ES-I3 (cell line): ENCODE results near the gene PVALB.

Source experiments
- H3K36me3 ChIP-seq: 2 replicates; pipeline ENCODE4 v1.6.1; 2013; ENCODE audit warnings: mild to moderate bottlenecking, low read length, control low read depth, moderate library complexity; ENCODE audit not compliant: insufficient read depth
- H3K4me1 ChIP-seq: 2 replicates; pipeline ENCODE4 v1.6.1; 2013; ENCODE audit warnings: mild to moderate bottlenecking, control low read depth, low read length; ENCODE audit not compliant: insufficient read depth
- H3K9ac ChIP-seq: 2 replicates; pipeline ENCODE4 v1.6.1; 2013; ENCODE audit warnings: low read depth, mild to moderate bottlenecking, low read length, moderate library complexity
- H3K9me3 ChIP-seq: 2 replicates; pipeline ENCODE4 v1.6.1; 2013; ENCODE audit warnings: mild to moderate bottlenecking, low read length, moderate library complexity; ENCODE audit not compliant: control insufficient read depth, insufficient read depth

Gene PVALB

DNA sequence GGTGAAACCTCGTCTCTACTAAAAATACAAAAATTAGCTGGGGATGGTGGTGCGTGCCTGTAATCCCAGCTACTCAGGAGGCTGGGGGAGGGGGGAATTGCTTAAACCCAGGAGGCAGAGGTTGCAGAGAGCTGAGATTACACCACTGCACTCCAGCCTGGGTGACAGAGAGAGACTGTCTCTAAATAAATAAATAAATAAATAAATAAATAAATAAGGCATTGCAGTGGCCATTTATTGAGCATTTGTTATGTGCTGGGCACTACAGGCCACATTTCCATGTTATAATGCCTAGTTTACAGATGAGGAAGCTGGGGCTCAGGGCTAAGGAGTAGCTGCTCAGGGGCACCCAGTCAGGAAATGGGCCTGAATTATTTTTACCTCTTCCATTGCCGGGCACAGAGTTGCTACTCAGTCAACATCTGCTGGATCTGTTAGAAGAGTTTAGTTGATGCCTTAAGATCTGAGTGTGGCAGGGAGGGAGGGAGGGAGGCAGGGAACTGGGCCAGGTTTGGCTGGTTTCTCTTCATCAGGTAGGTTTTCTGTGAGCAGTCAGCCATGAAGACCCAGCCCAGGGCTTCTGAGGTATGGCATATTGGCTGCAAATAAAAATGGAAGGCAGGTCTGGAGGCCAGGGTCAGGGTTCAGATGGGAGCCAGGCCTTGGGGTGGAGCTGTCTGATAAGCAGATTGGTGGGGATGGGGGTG lies 5.6 kb downstream of the PVALB start:
- no peaks in the 10 kb centered on the region for H3K9me3 ChIP-seq
- H3K9ac ChIP-seq = no peak overlapping the region
- H3K4me1 ChIP-seq = peaks cover 26% of the 10 kb centered on the region
- no peaks in the 10 kb centered on the region for H3K36me3 ChIP-seq

DNA sequence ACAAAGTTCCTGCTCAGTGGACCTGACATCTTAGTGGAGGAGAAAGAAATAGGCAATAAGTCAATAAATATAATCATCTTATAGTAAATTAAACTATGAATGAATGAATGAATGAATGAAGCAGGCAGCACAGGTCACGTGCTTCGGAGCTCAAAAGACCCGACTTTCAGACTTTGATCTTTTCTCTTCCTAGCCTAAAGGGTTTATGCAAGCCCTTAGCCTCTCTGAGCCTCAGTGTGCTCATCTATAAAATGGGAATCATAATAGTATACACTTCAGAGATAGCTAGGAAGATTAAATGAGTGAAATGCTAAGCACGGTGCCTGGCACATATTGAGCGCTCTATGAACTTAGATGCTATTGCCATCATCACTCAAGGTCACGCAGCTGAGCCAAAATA lies 7.5 kb downstream of the PVALB start:
- H3K36me3 ChIP-seq = no peaks in the 10 kb centered on the region
- no peaks in the 10 kb centered on the region for H3K9me3 ChIP-seq
- no peak overlapping the region for H3K9ac ChIP-seq
- peaks cover 15% of the 10 kb centered on the region for H3K4me1 ChIP-seq

DNA sequence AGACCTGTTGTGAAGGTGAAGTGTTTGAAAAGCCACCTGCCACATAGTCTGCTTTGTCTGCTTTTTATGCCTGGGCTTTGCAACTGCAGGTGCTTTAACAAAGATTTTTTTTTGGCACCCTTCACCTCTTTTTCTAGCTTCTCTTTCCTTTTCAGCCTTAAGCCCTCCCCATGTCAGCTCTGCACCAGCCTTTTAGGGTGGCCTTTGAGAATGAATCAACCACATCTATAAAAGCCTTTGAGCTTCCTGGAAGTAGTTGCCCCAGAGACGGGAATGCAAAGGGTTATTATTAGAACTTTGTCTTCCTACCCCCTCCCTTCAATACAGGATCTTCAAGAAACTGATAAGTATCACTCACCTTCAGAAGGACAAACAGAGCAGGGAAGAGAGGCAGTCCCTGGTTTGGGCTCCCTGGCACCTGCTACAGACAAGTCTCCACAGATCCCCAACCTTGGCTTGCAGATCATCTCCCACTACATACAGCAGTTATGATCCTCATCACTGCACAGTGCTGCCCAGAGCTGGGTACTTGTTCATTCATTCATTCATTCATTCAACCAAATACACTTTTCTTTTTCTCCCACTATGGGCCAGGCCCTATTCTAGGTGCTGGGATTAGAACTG lies 8.0 kb downstream of the PVALB start:
- Histone ChIP-seq H3K9ac (no peak overlapping the region), H3K9me3 (no peaks in the 10 kb centered on the region), H3K4me1 (peaks cover 15% of the 10 kb centered on the region), H3K36me3 (no peaks in the 10 kb centered on the region)

DNA sequence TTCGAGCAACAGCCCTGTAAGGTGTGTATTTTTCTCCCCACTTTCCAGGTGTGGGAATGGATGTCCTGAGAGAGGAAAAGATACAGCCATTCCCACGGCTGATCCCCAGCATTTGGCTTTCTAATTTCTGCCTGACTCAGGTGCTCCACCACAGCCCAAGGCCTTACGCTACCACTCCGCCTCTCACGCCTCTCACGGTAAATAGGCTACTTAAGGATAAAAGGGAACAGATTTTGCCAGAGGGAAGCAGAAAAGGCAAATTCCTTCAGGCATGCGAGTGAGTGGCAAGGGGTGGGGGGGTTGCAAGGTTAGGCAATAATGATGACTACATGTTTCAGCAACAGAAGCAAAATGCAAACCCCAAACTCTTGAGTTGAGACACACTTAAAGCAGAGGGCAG lies 9.2 kb downstream of the PVALB start:
- H3K9ac ChIP-seq = no peak overlapping the region
- no peaks in the 10 kb centered on the region for H3K9me3 ChIP-seq
- H3K4me1 ChIP-seq = peaks cover 15% of the 10 kb centered on the region
- H3K36me3 ChIP-seq = no peaks in the 10 kb centered on the region

DNA sequence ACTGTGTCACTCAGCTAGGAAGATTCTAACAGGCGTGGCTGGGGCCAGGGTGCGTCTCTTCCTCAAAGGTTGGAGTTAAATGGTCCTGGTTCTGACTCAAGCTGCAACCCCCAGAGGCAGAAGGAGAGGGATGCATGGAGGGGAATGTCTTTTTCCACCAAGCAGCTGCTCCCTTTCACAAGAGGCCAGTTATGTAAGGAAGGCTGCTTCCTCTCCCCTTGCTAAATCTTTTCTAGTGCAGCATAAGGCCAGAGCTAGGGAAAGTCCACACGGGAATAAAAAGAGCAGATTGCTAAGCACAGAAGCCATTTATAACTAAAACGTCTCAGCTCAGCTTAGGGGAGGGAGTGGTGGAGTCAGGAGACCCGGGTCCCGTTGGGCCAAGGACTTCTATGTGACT lies 10.0 kb downstream of the PVALB start:
- H3K9ac ChIP-seq = no peak overlapping the region
- no peaks in the 10 kb centered on the region for H3K36me3 ChIP-seq
- H3K4me1 ChIP-seq = peaks cover 15% of the 10 kb centered on the region
- H3K9me3 ChIP-seq = no peaks in the 10 kb centered on the region

DNA sequence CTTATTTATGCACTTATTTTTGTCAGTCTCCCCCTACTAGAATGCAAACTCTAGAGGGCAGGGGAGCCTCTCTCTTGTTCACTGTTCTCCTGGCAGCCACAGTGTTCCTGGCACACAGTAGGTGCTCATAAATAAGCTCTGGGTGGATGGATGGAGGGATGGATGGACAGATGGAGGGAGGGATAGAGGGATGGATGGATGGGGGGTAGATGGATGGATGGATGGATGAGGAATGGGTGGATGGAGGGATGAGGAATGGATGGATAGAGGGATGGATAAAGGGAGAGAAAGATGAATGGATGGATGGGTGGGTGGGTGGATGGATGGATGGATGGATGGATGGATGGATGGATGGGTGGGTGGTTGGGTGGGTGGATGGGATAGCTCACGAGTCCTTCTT lies 13.5 kb downstream of the PVALB start:
- Histone ChIP-seq H3K4me1 (peaks cover 19% of the 10 kb centered on the region), H3K9me3 (no peaks in the 10 kb centered on the region), H3K36me3 (no peaks in the 10 kb centered on the region), H3K9ac (no peak overlapping the region)

DNA sequence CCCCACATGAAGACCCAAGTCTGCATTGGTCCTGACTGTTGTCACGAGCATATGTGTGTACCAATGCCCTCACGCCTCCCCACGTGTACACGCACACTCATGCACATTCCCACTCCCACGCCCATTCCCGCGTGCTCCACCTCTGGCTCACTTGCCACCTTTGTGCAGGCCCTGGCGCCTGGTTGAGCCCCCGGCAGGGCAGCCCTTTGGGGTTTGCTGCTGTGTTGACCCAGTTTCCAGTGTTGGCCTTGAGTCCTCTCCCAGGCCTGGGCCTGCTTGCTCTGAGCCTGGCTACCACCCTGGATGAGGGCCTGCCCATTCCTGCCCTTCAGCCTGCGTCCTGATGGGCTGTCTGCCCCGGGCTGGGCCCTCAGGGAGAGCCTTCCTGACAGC lies 18.2 kb downstream of the PVALB start:
- H3K9ac ChIP-seq = no peak overlapping the region
- peaks cover 24% of the 10 kb centered on the region for H3K4me1 ChIP-seq
- no peaks in the 10 kb centered on the region for H3K9me3 ChIP-seq
- H3K36me3 ChIP-seq = no peaks in the 10 kb centered on the region

DNA sequence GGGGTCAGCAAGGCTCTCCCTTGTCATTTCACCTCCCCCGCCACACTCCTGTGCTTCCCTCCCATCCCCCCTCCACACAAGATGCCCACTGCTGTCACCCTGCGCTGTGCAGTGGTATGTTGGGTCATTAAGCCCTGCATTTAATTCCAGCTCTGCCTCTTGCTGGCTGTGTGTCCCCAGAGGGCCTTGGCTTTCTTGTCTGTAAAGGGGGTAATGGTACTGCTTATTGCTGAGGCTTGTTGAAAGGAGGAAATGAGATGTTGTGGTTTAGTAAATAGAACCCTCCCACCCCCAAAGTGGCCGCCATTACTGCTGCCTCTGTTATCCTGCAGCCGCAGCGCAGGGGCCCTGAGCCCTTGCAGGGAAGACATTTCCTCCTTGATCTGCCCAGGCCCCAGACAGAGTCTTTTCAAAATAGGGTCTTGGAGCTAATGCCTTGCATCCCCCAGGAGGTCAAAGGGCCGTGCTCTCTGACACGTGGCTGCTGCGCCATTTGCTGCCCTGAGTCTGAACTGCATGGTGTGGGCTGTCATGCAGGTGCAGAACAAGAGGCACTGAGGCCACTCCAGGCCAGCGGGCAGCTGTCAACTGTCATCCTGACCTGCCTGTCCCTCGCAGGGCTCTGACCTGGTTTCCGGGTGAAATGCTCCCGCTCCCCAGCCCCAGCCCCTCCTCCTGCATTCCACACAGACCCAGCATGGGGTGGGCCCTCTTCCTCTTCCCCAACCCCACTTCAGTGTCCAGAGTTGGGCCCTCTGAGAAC lies 18.7 kb downstream of the PVALB start:
- H3K9ac ChIP-seq = no peak overlapping the region
- no peaks in the 10 kb centered on the region for H3K9me3 ChIP-seq
- no peaks in the 10 kb centered on the region for H3K36me3 ChIP-seq
- H3K4me1 ChIP-seq = peaks cover 24% of the 10 kb centered on the region

DNA sequence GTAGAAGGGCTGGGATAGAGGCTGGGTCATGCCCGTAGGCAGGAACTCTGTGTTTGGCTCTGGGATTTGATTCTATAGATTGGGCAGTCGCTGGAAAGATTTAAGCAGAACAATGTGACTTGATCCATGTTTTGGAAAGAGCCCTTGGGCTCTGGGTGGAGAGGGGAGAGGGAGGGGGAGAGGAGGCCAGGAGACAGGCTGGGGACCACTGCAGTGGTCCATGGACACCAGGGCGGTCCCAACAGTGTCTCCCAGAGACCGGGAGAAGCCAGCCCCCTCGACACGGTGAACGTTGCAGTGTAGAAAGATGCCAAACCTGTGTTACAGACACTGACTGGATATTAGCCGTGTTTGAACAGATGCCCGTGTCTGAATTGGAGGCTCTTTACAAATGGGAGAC lies 19.5 kb downstream of the PVALB start:
- H3K9ac ChIP-seq = no peak overlapping the region
- H3K4me1 ChIP-seq = peaks cover 24% of the 10 kb centered on the region
- no peaks in the 10 kb centered on the region for H3K36me3 ChIP-seq
- H3K9me3 ChIP-seq = no peaks in the 10 kb centered on the region

DNA sequence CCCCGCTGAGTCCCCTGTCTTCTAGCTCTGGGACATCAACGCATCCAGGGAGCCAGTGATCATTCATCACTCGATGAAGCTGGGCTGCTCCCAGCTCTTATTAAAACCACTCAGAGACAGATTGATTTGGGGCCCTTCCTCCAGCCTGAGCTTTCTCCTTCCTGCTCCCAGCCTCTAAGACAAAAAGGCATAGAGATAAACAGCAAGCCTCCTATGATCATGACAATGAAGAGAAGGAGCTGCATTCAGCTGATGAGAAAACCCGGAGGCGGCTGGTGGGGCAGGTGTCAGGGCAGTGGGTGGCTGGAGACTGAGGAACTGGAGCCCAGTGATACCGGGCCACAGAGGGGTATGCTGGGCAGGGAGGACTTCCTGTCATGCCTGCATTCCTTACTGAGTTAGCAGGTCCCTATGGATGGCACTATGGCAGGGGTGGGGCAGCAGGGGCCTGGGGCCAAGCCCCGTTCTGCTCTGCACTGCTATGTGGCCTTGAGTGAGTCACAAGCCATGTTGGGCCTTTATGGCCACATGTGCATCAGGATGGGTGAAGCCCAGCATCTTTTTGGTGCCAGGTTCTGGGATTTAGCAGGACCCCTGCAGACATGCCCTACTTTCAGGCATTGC lies 20.2 kb downstream of the PVALB start:
- H3K9me3 ChIP-seq = no peaks in the 10 kb centered on the region
- no peak overlapping the region for H3K9ac ChIP-seq
- H3K4me1 ChIP-seq = peaks cover 24% of the 10 kb centered on the region
- no peaks in the 10 kb centered on the region for H3K36me3 ChIP-seq

DNA sequence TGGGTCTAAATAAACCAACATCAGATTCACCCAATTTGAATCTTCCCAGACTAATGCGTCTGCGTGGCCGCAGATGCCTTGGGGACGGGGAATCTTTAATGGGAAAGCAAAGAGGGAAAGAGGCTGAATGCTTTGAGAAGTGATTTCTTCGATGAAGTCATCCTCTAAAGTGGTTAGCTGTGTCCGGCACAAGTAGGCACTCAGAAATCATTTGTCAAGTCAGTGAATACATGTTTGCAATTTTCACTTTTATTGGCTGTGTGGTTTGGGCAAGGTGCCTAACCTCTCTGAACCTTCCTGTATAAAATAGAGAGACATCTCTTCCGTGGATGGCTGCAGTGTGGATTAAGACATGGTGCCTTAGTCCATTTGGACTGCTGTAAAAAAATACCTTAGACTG lies 21.2 kb downstream of the PVALB start:
- Histone ChIP-seq H3K9me3 (no peaks in the 10 kb centered on the region), H3K36me3 (no peaks in the 10 kb centered on the region), H3K9ac (no peak overlapping the region), H3K4me1 (peaks cover 24% of the 10 kb centered on the region)

DNA sequence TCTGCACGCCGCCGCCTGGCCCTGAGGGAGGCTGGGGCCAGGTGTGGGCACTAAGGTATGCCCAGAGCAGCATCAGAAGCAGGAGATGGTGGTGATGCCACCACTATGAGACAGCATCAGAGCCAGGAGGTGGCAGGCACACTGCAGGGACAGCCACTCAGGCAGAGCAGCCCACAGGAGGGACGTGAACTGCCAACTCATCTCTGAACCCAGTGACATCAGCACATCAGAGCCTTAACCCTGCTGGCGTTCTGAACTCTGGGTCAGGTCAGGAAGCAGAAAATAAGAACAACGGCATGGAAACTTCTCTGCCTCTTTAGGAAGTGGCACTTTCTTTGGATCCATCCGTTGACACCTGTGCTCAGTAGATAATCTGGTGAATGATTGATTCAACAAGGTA lies 26.2 kb downstream of the PVALB start:
- Histone ChIP-seq H3K36me3 (no peaks in the 10 kb centered on the region), H3K4me1 (no peaks in the 10 kb centered on the region), H3K9ac (no peak overlapping the region), H3K9me3 (no peaks in the 10 kb centered on the region)

DNA sequence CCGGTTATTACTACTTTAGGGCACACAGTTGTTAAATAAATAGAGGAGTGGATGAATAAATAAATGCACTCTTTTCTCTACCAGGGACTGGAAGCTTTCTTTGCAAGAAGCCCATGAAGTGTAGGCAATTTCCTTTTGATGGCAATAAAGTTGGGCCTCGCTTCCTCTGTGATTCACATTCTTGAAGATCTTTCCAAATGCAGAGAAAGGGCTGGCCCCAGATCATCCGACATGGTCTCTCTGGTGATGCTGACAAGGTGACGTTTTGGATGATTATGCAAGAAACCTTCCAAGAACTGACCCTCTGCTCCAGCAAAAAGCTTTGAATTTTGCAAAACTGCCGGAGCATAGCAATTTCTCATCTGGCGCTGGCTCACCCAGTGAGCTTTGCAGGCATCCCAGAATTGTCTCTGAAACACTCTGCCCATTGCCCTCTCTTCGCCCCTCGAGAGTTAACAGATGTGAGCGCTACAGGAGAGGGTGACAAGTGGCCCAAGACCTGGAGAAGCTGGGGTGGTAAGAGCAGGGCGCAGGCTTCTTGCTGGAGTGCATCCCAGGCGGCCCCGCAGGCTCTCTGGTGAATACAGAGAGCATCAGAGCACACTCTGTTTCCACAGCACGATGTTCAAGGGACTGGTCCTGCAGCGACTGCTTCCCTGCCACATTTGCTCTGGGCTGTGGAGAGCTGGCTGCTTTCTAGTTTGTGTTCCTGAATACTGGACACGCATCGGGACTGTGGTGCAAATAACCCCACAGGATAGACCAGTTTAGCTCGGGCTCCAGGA lies 29.4 kb downstream of the PVALB start:
- Histone ChIP-seq H3K9ac (no peak overlapping the region), H3K4me1 (no peaks in the 10 kb centered on the region), H3K36me3 (no peaks in the 10 kb centered on the region), H3K9me3 (no peaks in the 10 kb centered on the region)

DNA sequence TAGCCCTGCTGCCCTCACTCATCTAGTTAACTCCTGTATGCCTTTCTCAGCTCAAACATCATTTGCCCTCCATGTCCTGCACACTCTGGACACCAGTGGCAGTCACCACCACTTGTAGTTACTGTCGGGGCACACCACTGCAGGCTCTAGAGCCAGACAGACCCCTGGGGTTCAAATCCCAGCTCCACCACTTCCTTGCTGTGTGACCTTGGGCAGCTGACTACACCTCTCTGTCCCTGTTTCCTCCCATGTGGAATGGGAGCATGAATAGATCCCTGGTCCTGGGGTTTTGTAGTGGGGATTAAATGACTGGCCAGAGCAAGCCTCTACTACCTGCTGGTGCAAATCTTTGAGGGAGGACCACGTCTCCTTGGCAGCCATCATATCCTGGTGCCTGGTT lies 33.1 kb downstream of the PVALB start:
- H3K4me1 ChIP-seq = no peaks in the 10 kb centered on the region
- no peaks in the 10 kb centered on the region for H3K36me3 ChIP-seq
- H3K9me3 ChIP-seq = no peaks in the 10 kb centered on the region
- H3K9ac ChIP-seq = no peak overlapping the region
